22Rv1 (cell line): ENCODE measurements around the gene AGAP1.

Experiments used
- H3K27ac ChIP-seq: fragments of 450-650 bp; 2 replicates; pipeline ENCODE4 v1.5.1; 2017
- CTCF ChIP-seq: fragments of 450-650 bp; IDR thresholded peaks from 2 replicates; pipeline ENCODE4 v1.5.1; 2017; ENCODE audit warnings: mild to moderate bottlenecking
- ZFX ChIP-seq: fragments of 450-650 bp; IDR thresholded peaks from 2 replicates; pipeline ENCODE4 v1.6.1; 2017; ENCODE audit warnings: antibody characterized with exemption, borderline replicate concordance

The AGAP1 gene

GRCh38 chr2:235799281-235799680 lies 305.4 kb downstream of the AGAP1 start:
- no peak for TF ChIP-seq CTCF
- no peak for TF ChIP-seq ZFX

GRCh38 chr2:235802542-235802941 lies 308.7 kb downstream of the AGAP1 start:
- no peak overlapping the region for H3K27ac ChIP-seq
- TF ChIP-seq ZFX: no peak
- TF ChIP-seq CTCF: no peak

More at GRCh38 chr2:235799281-235799680, 305.4 kb downstream of the AGAP1 start:
- H3K27ac ChIP-seq: no peak overlapping the region

- H3K27ac ChIP-seq: no peak overlapping the region
- no peak for TF ChIP-seq CTCF
- TF ChIP-seq ZFX: no peak
Observed at GRCh38 chr2:235803028-235803427, 309.2 kb downstream of the AGAP1 start.

- no peak for TF ChIP-seq ZFX
- TF ChIP-seq CTCF: no peak
Observed at GRCh38 chr2:235804676-235805075, 310.8 kb downstream of the AGAP1 start.

GRCh38 chr2:235806986-235807750 lies 313.3 kb downstream of the AGAP1 start:
- TF ChIP-seq ZFX (no peak), CTCF (no peak)
- H3K27ac ChIP-seq: no peak overlapping the region

More at GRCh38 chr2:235804676-235805075, 310.8 kb downstream of the AGAP1 start:
- no peak overlapping the region for H3K27ac ChIP-seq

GRCh38 chr2:235808366-235808765 lies 314.5 kb downstream of the AGAP1 start:
- TF ChIP-seq ZFX: no peak
- TF ChIP-seq CTCF: no peak
- H3K27ac ChIP-seq: no peak overlapping the region

GRCh38 chr2:235810252-235810651 lies 316.4 kb downstream of the AGAP1 start:
- H3K27ac ChIP-seq: no peak overlapping the region
- TF ChIP-seq CTCF (no peak), ZFX (no peak)
